GM12864 (cell line): ENCODE data around the gene CCSER2.
"Not testable (repeated sequence)": the region's sequence is repeated elsewhere in the genome, so short reads cannot be mapped to it uniquely, and the experiment has no call there.

Experiments
- DNase-seq: peaks from one replicate; pipeline ENCODE4 v3.0.0-alpha.2; 2011; ENCODE audit warnings: low read depth
- H3K4me3 ChIP-seq: 2 replicates; pipeline ENCODE4 v1.5.1; 2011; ENCODE audit warnings: mild to moderate bottlenecking, low read depth, low read length, control low read depth
- TF ChIP-seq, protein P1 (sequence below): IDR thresholded peaks from 2 replicates; pipeline ENCODE4 v1.5.1; 2011; ENCODE audit warnings: low read depth, mild to moderate bottlenecking, moderate library complexity, low read length, control low read depth, inconsistent platforms; ENCODE audit errors: missing control alignments

CCSER2 gene

GRCh38 chr10:84494849-84495180 lies 166.4 kb downstream of the CCSER2 start:
- TF ChIP-seq, protein P1, sequence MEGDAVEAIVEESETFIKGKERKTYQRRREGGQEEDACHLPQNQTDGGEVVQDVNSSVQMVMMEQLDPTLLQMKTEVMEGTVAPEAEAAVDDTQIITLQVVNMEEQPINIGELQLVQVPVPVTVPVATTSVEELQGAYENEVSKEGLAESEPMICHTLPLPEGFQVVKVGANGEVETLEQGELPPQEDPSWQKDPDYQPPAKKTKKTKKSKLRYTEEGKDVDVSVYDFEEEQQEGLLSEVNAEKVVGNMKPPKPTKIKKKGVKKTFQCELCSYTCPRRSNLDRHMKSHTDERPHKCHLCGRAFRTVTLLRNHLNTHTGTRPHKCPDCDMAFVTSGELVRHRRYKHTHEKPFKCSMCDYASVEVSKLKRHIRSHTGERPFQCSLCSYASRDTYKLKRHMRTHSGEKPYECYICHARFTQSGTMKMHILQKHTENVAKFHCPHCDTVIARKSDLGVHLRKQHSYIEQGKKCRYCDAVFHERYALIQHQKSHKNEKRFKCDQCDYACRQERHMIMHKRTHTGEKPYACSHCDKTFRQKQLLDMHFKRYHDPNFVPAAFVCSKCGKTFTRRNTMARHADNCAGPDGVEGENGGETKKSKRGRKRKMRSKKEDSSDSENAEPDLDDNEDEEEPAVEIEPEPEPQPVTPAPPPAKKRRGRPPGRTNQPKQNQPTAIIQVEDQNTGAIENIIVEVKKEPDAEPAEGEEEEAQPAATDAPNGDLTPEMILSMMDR: no peak
- DNase-seq: no peak
- no peak overlapping the region for H3K4me3 ChIP-seq

- TF ChIP-seq, protein P1: no peak
- H3K4me3 ChIP-seq: no peak overlapping the region
- DNase-seq: no peak
These were observed 169.6 kb downstream of the CCSER2 start for GRCh38 chr10:84497978-84498377.

DNA sequence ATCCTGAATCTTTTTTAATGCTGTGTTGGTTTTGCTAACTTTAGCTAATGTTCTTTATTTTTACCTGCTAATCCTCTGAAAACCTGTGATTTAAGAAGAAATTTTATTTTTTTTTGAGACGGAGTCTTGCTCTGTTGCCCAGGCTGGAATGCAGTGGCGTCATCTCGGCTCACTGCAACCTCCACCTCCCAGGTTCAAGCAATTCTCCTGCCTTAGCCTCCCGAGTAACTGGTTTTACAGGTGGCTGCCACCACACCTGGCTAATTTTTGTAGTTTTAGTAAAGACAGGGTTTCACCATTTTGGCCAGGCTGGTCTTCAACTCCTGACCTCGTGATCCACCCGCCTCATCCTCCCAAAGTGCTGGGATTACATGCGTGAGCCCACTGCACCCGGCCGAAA lies 170.7 kb downstream of the CCSER2 start:
- H3K4me3 ChIP-seq: not testable (repeated sequence)

GRCh38 chr10:84499846-84500245 lies 171.5 kb downstream of the CCSER2 start:
- TF ChIP-seq, protein P1: no peak
- no peak overlapping the region for H3K4me3 ChIP-seq
- DNase-seq: no peak

More for the DNA sequence above, 170.7 kb downstream of the CCSER2 start:
- not testable (repeated sequence) for DNase-seq

DNA sequence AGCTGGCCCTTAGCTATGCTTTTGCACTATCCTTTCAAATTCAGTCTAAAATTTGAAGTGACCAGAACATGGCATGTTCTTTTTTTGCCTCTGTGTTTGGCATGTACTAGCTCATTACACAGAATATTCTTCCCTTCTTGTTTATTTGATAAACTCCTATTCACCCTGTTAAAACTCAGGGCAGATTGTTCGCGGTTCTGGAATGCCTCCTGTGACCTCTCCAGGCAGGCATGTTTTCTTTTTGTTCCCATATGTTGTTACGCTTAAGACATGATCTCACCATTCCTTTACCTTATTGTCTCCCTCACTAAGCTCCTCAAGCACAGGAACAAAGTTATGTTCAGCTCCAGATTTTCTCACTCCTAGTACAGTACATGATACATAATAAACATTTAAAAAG lies 181.7 kb downstream of the CCSER2 start:
- TF ChIP-seq, protein P1: no peak
- DNase-seq: no peak

GRCh38 chr10:84511106-84511505 lies 182.7 kb downstream of the CCSER2 start:
- TF ChIP-seq, protein P1: no peak
- DNase-seq: no peak
- H3K4me3 ChIP-seq: no peak overlapping the region

More for the DNA sequence above, 181.7 kb downstream of the CCSER2 start:
- H3K4me3 ChIP-seq: no peak overlapping the region

GRCh38 chr10:84511709-84512285 lies 183.4 kb downstream of the CCSER2 start:
- DNase-seq: no peak
- no peak overlapping the region for H3K4me3 ChIP-seq
- TF ChIP-seq, protein P1: no peak
